Stimulated activated CD8-positive, alpha-beta memory T cell treated with anti-CD3 and anti-CD28 coated beads, Interleukin-15, amount 100 ng/mL, for 1 hour (primary cell): Measurements from ENCODE around the gene PAPOLG.
"Not testable (repeated sequence)": the region's sequence is repeated elsewhere in the genome, so short reads cannot be mapped to it uniquely, and the experiment has no call there.

Source experiments
- DNase-seq: peaks from one replicate; pipeline ENCODE4 v3.0.0-alpha.2; 2020; ENCODE audit warnings: low read depth

PAPOLG gene

GRCh38 chr2:60822987-60823386 lies 66.9 kb downstream of the PAPOLG start:
- DNase-seq: no peak

DNA sequence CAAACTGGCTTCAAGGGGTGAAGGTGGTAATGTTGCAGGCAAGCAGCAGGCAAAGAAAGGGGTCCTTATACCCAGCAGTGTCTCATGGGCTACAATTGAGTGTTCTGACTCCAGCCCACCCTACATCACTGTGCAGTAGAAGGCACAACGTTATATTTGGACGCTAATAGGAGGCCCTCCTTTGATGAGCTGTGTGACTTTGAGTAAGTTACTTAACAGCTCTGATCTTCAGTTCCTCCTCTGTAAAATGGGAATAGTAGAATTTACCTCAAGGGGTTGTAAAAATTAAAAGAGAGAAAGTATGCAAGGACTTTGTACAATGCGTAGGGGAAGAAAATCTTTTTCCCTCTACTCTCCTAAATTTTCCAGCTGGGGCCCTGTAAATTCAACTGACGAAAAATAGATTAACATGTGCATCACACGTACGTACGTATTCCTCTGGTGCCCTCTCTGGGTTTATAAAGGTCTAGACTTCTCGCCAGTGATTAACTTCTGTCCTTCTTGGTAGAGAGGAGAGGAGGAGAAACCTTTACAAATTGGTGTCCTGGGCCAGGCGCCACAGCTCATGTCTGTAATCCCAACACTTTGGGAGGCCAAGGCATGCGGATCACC lies 67.7 kb downstream of the PAPOLG start:
- no peak for DNase-seq

GRCh38 chr2:60825666-60826065 lies 69.6 kb downstream of the PAPOLG start:
- no peak for DNase-seq

- DNase-seq: no peak
Observed at GRCh38 chr2:60826111-60826510, 70.0 kb downstream of the PAPOLG start.

- DNase-seq: not testable (repeated sequence)
Observed at GRCh38 chr2:60826860-60827259, 70.8 kb downstream of the PAPOLG start.

DNA sequence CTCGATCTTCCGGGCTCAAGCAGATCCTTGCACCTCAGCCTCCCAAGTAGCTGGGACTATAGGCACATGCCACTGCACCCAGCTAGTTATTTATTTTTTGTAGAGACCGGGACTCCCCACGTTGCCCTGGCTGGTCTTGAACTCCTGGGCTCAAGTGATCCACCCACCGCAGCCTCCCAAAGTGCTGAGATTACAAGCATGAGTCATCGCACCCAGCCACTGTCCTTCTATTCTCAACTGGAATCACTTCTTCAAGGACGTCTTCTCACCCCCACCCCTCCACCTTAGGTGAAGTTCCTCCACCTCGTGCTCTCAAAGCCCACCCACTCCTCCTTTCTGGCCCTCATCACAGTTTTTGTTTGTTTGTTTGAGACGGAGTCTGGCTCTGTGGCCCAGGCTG lies 71.3 kb downstream of the PAPOLG start:
- DNase-seq: no peak

DNA sequence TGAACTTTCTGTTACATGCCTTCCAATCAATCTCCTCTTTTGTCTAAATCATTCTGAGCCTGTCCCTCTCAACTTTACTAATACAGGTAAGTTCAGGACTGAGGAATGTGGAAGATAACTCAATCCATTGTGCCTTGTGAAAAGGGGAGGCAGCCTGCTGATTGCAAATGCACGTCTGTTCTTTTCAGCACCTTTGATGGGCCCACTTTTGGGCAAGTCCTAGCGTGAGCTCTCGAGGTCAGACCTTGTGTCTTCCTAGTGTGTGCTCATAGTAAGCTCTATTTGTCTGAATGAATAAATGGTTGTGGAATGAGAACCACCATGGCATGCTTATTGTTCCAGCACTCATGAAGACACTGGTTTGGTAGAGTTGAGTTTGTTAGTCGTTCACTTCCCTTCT lies 74.9 kb downstream of the PAPOLG start:
- DNase-seq: no peak

DNA sequence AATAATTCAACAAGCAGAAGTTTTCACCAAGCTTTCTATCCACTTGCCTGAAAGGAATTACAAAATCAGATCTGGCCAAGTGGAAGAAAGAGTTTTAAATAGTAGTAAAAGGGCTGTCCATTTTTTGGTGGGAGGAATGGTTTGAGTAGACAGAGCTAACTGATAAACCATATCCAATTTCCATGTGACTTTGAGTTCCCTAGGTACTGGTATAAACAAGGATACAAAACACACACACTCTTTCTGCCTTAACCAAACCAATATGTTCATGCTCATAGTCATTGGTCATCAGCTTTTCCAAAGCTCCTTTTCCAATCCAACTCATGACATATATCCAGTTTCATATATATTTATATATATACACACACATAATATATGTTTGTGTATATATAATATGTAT lies 75.9 kb downstream of the PAPOLG start:
- DNase-seq: no peak

DNA sequence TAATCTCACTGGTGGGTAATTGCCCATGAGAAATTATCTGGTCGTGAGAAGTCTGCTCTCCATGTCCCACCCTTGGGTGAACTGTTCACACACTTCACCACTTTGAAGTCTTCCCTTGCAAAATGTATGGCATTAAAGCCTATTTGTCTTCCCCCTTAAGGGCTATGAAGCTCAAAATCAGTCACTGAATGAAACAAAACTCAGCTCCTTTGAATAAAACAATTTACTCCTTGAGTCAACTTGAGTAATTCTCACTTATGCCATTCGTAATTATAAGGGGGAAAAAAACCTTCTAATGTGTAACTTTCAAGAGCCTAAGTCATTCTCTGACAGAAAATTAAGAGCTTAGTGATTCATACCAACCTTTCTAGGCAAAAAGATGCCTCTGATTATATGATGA lies 76.6 kb downstream of the PAPOLG start:
- DNase-seq: no peak

GRCh38 chr2:60834270-60834717 lies 78.2 kb downstream of the PAPOLG start:
- no peak for DNase-seq

DNA sequence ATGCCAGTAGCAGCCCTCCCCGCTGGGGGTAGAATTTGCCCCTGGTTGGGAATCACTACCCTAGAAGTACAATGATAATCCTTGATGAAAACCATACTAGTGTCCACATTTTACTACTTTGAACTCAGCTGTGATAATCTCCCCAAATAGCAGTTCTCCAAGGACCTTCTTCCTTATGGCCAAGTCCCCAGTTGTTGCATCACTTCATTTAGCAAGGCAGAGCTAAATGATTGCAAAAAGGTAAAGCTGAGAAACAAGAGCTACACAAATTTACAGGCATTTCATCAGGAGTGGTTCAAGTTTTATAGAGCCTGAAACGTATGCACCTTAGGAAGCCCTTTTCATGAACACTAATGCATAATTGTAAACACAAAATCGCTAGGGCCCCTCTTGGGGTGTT lies 80.4 kb downstream of the PAPOLG start:
- no peak for DNase-seq

DNA sequence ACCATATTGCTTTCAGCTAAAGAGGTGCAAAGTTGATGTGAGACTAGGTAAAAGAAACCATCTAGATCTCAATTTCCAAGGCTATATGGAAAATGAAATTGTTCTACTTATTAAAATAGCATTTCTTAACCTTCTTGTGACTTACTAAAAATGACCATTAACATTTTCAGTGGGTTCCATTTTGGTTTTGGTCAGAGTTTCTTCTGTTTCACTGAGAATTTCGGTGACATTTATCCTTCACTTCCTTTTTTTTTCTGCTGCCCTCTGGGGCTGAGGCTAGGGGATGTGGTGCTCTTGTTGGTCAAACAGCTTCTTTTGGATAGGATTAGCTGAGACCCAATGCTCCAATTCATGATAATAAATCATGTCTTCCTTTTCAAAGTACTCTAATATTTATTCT lies 81.1 kb downstream of the PAPOLG start:
- no peak for DNase-seq

DNA sequence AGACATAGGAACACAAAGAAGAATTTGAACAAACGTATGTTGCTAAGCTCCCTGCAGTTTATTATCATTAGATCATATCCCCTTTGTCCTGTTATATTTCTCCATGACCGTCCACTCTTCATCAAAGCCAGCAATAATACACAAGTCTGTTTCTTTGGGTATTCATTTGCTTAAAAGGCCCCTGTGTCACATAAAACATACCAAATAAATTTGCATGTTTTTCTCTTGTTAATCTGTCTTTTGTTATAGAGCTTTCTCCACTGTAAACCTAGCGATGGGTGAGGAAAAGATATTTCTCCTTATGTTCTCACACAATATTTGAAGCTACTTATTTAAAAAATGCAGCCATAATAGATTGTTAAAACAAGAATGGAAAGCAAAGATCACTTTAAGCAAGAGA lies 82.4 kb downstream of the PAPOLG start:
- DNase-seq: no peak

- no peak for DNase-seq
Observed at GRCh38 chr2:60839126-60839813, 83.2 kb downstream of the PAPOLG start.

DNA sequence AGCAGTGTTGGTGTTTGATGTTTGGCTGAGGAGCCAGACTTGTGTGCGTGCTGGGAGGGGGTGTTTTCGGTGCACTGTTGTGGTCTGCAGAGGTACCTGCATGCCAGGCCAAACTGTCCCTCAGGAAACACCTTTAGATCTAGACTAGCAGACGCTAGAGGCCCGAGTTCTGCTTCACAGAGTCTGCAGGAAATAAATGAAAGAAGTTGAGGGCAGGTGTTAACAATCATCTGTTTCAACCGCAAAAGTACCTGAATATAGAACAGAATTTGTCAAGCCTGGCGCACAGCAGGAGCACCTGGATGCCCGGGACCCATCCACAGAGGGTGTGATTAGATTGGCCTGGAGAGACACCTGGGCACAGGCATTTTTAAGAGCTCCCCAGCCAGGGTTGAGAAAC lies 84.8 kb downstream of the PAPOLG start:
- DNase-seq: no peak

DNA sequence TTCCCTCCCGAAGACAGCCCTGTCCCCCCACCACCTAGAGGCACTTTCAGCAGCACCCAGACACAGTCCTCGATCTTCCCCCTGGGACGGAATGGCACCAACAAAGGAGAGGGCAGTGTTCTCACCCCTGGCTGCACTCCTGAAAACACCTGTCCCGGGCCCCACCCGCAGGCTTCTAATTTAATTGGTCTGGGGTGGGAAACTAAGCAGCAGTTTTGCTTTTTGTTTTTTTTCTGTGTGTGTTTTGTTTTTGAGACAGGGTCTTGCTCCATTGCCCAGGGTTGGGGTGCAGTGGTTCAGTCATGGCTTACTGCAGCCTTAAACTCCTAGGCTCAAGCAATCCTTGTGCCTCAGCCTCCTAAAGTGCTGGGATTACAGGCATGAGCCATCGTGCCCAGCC lies 86.9 kb downstream of the PAPOLG start:
- no peak for DNase-seq

GRCh38 chr2:60844105-60844504 lies 88.0 kb downstream of the PAPOLG start:
- no peak for DNase-seq

- DNase-seq: no peak
Observed at GRCh38 chr2:60847854-60848253, 91.8 kb downstream of the PAPOLG start.
